OCI-LY3 (cell line): ENCODE measurements around the gene GPR183.

Experiments used
- CTCF ChIP-seq: fragments of 200-600, 300-600 bp; sonication (generic); IDR thresholded peaks from 2 replicates; pipeline ENCODE4 v1.5.1; 2014; ENCODE audit warnings: antibody characterized with exemption, low read length, low read depth
- EZH2phosphoT487 ChIP-seq: fragments of 200-600 bp; shearing (Covaris generic); IDR thresholded peaks from 2 replicates; pipeline ENCODE4 v1.6.1; 2018; ENCODE audit warnings: antibody characterized with exemption, mixed run types, low read depth

DNA sequence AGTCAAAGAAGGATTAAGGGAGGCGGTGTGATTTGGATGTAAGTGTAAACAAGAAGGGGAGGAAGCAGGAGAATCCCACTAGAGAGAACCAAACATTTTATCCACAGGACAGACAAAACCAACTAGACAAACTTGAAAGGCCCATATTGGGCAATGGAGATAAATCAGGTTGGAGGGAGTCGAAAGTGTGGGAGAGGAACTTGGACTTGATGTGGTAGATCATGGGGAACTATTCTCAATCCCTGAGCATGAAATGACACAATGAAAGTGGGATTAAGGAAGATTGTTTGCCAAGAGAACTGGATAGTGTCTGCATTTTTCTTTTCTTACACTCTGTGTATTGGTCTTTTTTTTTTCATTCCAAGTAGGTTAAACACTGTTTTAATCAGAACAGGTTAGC, 17.9 kb downstream of the GPR183 start:
- TF ChIP-seq EZH2phosphoT487 (no peak), CTCF (no peak)
